Esophagus (tissue), 2 donors: Measurements from ENCODE around the gene PLEKHD1. TPM values are rescaled to one million over a fixed set of nuclear protein-coding genes. Genes with fewer than 3 reads are reported as not detected.
"Not testable (repeated sequence)": the region's sequence is repeated elsewhere in the genome, so short reads cannot be mapped to it uniquely, and the experiment has no call there.

Experiments
- H3K27ac ChIP-seq, 2 donors: one replicate each; pipeline ENCODE4 v1.5.1; 2013; ENCODE audit warnings: low read depth in 2 of 2, mild to moderate bottlenecking in 2 of 2, inconsistent platforms in 1 of 2, low read length in 1 of 2, moderate library complexity in 1 of 2
- H3K27me3 ChIP-seq, 2 donors: one replicate each; pipeline ENCODE4 v1.6.1; 2013; ENCODE audit warnings: low read length in 2 of 2, control low read depth in 1 of 2, mild to moderate bottlenecking in 1 of 2; ENCODE audit not compliant: insufficient read depth in 2 of 2, control insufficient read depth in 1 of 2
- H3K36me3 ChIP-seq, 2 donors: one replicate each; pipeline ENCODE4 v1.6.1; 2013; ENCODE audit warnings: low read length in 1 of 2; ENCODE audit not compliant: control insufficient read depth in 2 of 2, insufficient read depth in 2 of 2
- H3K4me1 ChIP-seq, 2 donors: one replicate each; pipeline ENCODE4 v1.6.1; 2013; ENCODE audit warnings: low read length in 1 of 2; ENCODE audit not compliant: control insufficient read depth in 2 of 2, insufficient read depth in 2 of 2
- H3K4me3 ChIP-seq, 2 donors: one replicate each; pipeline ENCODE4 v1.5.1; 2013; ENCODE audit warnings: low read length in 2 of 2, mild to moderate bottlenecking in 2 of 2, low read depth in 1 of 2, moderate library complexity in 1 of 2
- H3K9me3 ChIP-seq, 2 donors: one replicate each; pipeline ENCODE4 v1.6.1; 2013; ENCODE audit warnings: mild to moderate bottlenecking in 2 of 2, low read depth in 1 of 2, low read length in 1 of 2, moderate library complexity in 1 of 2; ENCODE audit not compliant: control insufficient read depth in 2 of 2, insufficient read depth in 1 of 2
- WGBS, 2 donors: extraction: QIAGEN DNeasy Blood & Tissue Kit; methylation state at CpG; one replicate each; pipeline ENCODE4 v1.1.7; 2013; 5-methylcytosine and 5-hydroxymethylcytosine counted together
- polyA plus RNA-seq, 2 donors: library from polyadenylated mRNA; stranded (reverse); fragments of 200-250 nt; gene quantifications; one replicate each; pipeline ENCODE4 v1.2.3, GENCODE V29; 2013
- donor health status: healthy with polysubstance abuse.
- donor health status: Bipolar disorder and iron deficiency.

The PLEKHD1 gene
- polyA plus RNA-seq, 2 donors: 0.05 to 0.06 TPM

GRCh38 chr14:69464379-69464778 is 20.1 kb upstream of the PLEKHD1 start:
- H3K27me3 ChIP-seq: no peaks in the 10 kb centered on the region
- no peaks in the 10 kb centered on the region for H3K36me3 ChIP-seq
- H3K9me3 ChIP-seq: no peaks in the 10 kb centered on the region
- H3K4me1 ChIP-seq: no peaks in the 10 kb centered on the region
- H3K27ac ChIP-seq: no peak overlapping the region
- H3K4me3 ChIP-seq: no peak overlapping the region

GRCh38 chr14:69464829-69465228 is 19.7 kb upstream of the PLEKHD1 start:
- Histone ChIP-seq H3K4me1 (no peaks in the 10 kb centered on the region), H3K27ac (no peak overlapping the region)

GRCh38 chr14:69468949-69469348 is 15.6 kb upstream of the PLEKHD1 start:
- H3K36me3 ChIP-seq: no peaks in the 10 kb centered on the region
- 57 to 61% methylated on average over 2 of the region's 2 CpGs for WGBS, 2 donors
- H3K9me3 ChIP-seq: no peaks in the 10 kb centered on the region
- no peak overlapping the region for H3K4me3 ChIP-seq
- H3K4me1 ChIP-seq: no peaks in the 10 kb centered on the region
- H3K27me3 ChIP-seq: no peaks in the 10 kb centered on the region
- H3K27ac ChIP-seq: no peak overlapping the region

More at GRCh38 chr14:69464829-69465228, 19.7 kb upstream of the PLEKHD1 start:
- no peak overlapping the region for H3K4me3 ChIP-seq
- 83 to 86% methylated on average over 6 of the region's 6 CpGs for WGBS, 2 donors
- no peaks in the 10 kb centered on the region for H3K27me3 ChIP-seq
- H3K36me3 ChIP-seq: no peaks in the 10 kb centered on the region
- H3K9me3 ChIP-seq: no peaks in the 10 kb centered on the region

- Histone ChIP-seq H3K27me3 (no peaks in the 10 kb centered on the region), H3K9me3 (no peaks in the 10 kb centered on the region), H3K27ac (no peak overlapping the region), H3K4me1 (no peaks in the 10 kb centered on the region), H3K4me3 (no peak overlapping the region), H3K36me3 (no peaks in the 10 kb centered on the region)
- 80 to 86% methylated on average over 3 of the region's 3 CpGs for WGBS, 2 donors
Measured at GRCh38 chr14:69471436-69471835, 13.1 kb upstream of the PLEKHD1 start.

GRCh38 chr14:69471916-69472315 is 12.6 kb upstream of the PLEKHD1 start:
- no peak overlapping the region for H3K4me3 ChIP-seq
- WGBS, 2 donors: 81 to 85% methylated on average over 10 of the region's 10 CpGs
- no peaks in the 10 kb centered on the region for H3K36me3 ChIP-seq
- H3K27me3 ChIP-seq: no peaks in the 10 kb centered on the region
- no peaks in the 10 kb centered on the region for H3K4me1 ChIP-seq
- no peaks in the 10 kb centered on the region for H3K9me3 ChIP-seq
- H3K27ac ChIP-seq: no peak overlapping the region

GRCh38 chr14:69473260-69473659 is 11.3 kb upstream of the PLEKHD1 start:
- H3K4me1 ChIP-seq: no peaks in the 10 kb centered on the region
- no peaks in the 10 kb centered on the region for H3K27me3 ChIP-seq
- no peak overlapping the region for H3K27ac ChIP-seq
- WGBS, 2 donors: 55 to 70% methylated on average over 3 of the region's 3 CpGs
- H3K4me3 ChIP-seq: no peak overlapping the region
- no peaks in the 10 kb centered on the region for H3K36me3 ChIP-seq
- H3K9me3 ChIP-seq: no peaks in the 10 kb centered on the region

GRCh38 chr14:69473946-69474345 is 10.6 kb upstream of the PLEKHD1 start:
- Histone ChIP-seq H3K36me3 (no peaks in the 10 kb centered on the region), H3K4me1 (no peaks in the 10 kb centered on the region), H3K4me3 (no peak overlapping the region), H3K9me3 (no peaks in the 10 kb centered on the region), H3K27ac (no peak overlapping the region), H3K27me3 (no peaks in the 10 kb centered on the region)
- WGBS, 2 donors: 77 to 88% methylated on average over 3 of the region's 3 CpGs

- no peak overlapping the region for H3K4me3 ChIP-seq
- H3K27me3 ChIP-seq: no peaks in the 10 kb centered on the region
- H3K9me3 ChIP-seq: no peaks in the 10 kb centered on the region
- 63 to 69% methylated on average over 8 of the region's 8 CpGs for WGBS, 2 donors
- H3K4me1 ChIP-seq: no peaks in the 10 kb centered on the region
- no peak overlapping the region for H3K27ac ChIP-seq
- H3K36me3 ChIP-seq: no peaks in the 10 kb centered on the region
Measured at GRCh38 chr14:69475194-69475818, 9.2 kb upstream of the PLEKHD1 start.

GRCh38 chr14:69476824-69477450 is 7.6 kb upstream of the PLEKHD1 start:
- not testable (repeated sequence) for H3K36me3 ChIP-seq, H3K27me3 ChIP-seq, H3K4me3 ChIP-seq, H3K4me1 ChIP-seq, H3K9me3 ChIP-seq, H3K27ac ChIP-seq
- WGBS, 2 donors: 96% methylated on average over 5 of the region's 5 CpGs

GRCh38 chr14:69478055-69478454 is 6.5 kb upstream of the PLEKHD1 start:
- H3K27me3 ChIP-seq, H3K4me1 ChIP-seq, H3K27ac ChIP-seq, H3K9me3 ChIP-seq, H3K4me3 ChIP-seq, H3K36me3 ChIP-seq: not testable (repeated sequence)
- 76 to 90% methylated on average over 2 of the region's 2 CpGs for WGBS, 2 donors
